ENCODE data around the gene NID1.

GRCh38 chr1:236111527-236112331, 46.8 kb upstream of the NID1 start:
- TF ChIP-seq CTCF (conservative IDR thresholded peaks at IDR 0.05; ENCODE audit: low read depth, low read length) (no peak), RAD21 (IDR thresholded peaks at IDR 0.05; ENCODE audit: low read length) (no peak), POLR2A (IDR thresholded peaks at IDR 0.05; ENCODE audit: low read depth, low read length) (no peak)
